HG02970 (cell line): ENCODE measurements around the gene ZNF768.
"Not testable (repeated sequence)": the region's sequence is repeated elsewhere in the genome, so short reads cannot be mapped to it uniquely, and the experiment has no call there.

Source experiments
- ATAC-seq: cut with Tn5 transposase; IDR thresholded peaks from one replicate; pipeline ENCODE4 v1.9.1; 2021; ENCODE audit warnings: mild to moderate bottlenecking, moderate library complexity, moderate number of reproducible peaks; ENCODE audit not compliant: unreplicated experiment, low FRiP score

Gene ZNF768

GRCh38 chr16:30478766-30479478, 47.4 kb downstream of the ZNF768 start:
- no peak for ATAC-seq

GRCh38 chr16:30477773-30478172, 48.6 kb downstream of the ZNF768 start:
- not testable (repeated sequence) for ATAC-seq

- no peak for ATAC-seq
These were observed 49.4 kb downstream of the ZNF768 start for GRCh38 chr16:30476991-30477390.

GRCh38 chr16:30474684-30475083, 51.7 kb downstream of the ZNF768 start:
- ATAC-seq, result no peak

- ATAC-seq, result no peak
These were observed 52.3 kb downstream of the ZNF768 start for GRCh38 chr16:30474074-30474452.
